ENCODE data around the gene GABBR2.
A peak's percentile ranks its signal among the peaks of the same experiment; 100 is the strongest.
"Not testable (repeated sequence)": the region's sequence is repeated elsewhere in the genome, so short reads cannot be mapped to it uniquely, and the experiment has no call there.

Gene GABBR2

DNA sequence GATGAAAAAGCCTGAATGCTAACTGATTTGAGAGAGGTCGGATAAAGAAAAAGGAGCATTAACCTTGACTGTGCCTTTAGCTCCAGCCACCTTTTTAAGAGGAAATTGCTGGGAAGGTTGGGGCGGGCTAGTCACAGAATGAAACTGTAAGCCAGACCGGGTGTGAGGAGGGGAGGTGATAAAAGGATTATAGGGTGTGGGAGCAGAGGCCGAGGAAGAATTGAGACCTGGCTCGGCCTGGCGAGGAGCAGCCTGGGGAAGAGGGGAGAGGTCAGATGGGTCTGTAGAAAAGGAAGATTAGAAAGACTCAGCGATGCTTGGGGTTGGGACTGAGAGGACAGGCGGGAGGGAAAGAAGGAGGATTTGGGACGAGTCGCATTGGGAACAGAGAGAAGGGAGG lies 439.1 kb downstream of the GABBR2 start:
- DNase-seq (ENCODE audit: low read depth in 4 of 4, low spot score in 1 of 4) = not testable (repeated sequence)

- DNase-seq (ENCODE audit: low read depth in 4 of 4, low spot score in 1 of 4) = not testable (repeated sequence)
Observed at GRCh38 chr9:98267556-98267955, 441.2 kb downstream of the GABBR2 start.

- DNase-seq (ENCODE audit: low read depth in 4 of 4, low spot score in 1 of 4) = no peak
Observed at GRCh38 chr9:98264516-98264915, 444.2 kb downstream of the GABBR2 start.

GRCh38 chr9:98263482-98264357 lies 445.0 kb downstream of the GABBR2 start:
- peak; percentile 49 to 69 (median 62) for DNase-seq (ENCODE audit: low read depth in 4 of 4, low spot score in 1 of 4)

- DNase-seq (ENCODE audit: low read depth in 4 of 4, low spot score in 1 of 4) = no peak
Observed at GRCh38 chr9:98263080-98263479, 445.7 kb downstream of the GABBR2 start.

DNA sequence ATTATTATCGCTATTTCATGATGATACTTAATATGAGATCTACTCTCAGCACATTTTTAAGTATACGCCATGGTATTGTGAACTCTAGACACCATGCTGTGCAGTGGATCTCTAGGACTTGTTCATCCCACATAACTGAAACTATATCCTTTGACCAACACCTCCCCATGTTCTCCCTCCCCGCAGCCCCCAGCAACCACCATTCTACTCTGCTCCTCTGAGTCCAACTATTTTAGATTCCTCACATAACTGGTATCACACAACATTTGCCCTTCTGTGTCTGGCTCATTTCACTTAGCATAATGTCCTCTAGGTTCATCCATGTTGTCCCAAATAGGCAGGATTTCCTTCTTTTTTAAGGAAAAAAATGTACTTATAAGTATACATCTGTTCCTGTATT lies 446.7 kb downstream of the GABBR2 start:
- no peak for DNase-seq (ENCODE audit: low read depth in 4 of 4, low spot score in 1 of 4)

GRCh38 chr9:98260635-98261034 lies 448.1 kb downstream of the GABBR2 start:
- DNase-seq (ENCODE audit: low read depth in 4 of 4, low spot score in 1 of 4) = no peak

DNA sequence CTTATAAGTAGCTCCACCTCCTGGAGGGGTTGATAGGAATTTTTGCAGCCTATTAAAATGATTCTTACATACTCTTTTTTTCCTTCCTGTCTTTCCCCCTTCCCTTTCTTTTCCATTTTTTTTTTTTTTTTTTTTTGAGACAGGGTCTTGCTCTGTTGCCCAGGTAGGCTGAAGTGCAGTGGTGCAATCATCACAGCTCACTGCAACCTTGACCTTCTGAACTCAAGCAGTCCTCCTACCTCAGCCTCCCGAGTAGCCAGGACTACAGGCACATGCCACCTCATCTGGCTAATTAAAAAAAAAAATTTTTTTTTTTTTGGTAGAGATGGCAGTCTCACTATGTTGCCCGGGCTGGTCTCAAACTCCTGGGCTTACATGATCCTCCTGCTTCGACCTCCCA lies 448.9 kb downstream of the GABBR2 start:
- no peak for DNase-seq (ENCODE audit: low read depth in 4 of 4, low spot score in 1 of 4)

GRCh38 chr9:98256756-98257155 lies 452.0 kb downstream of the GABBR2 start:
- peak in 1 of 4 experiments; percentile 7 for DNase-seq (ENCODE audit: low read depth in 4 of 4, low spot score in 1 of 4)

GRCh38 chr9:98255578-98256296 lies 453.0 kb downstream of the GABBR2 start, which contains the start of gene TBC1D2:
Gene TBC1D2, minus strand, starts transcription at chr9:98255649. Its CDS starts 108 bp downstream, at chr9:98255541.
- DNase-seq (ENCODE audit: low read depth in 4 of 4, low spot score in 1 of 4) = peak; percentile 94 to 98 (median 96)

- no peak for DNase-seq (ENCODE audit: low read depth in 4 of 4, low spot score in 1 of 4)
Observed at GRCh38 chr9:98255061-98255577, 453.6 kb downstream of the GABBR2 start.

DNA sequence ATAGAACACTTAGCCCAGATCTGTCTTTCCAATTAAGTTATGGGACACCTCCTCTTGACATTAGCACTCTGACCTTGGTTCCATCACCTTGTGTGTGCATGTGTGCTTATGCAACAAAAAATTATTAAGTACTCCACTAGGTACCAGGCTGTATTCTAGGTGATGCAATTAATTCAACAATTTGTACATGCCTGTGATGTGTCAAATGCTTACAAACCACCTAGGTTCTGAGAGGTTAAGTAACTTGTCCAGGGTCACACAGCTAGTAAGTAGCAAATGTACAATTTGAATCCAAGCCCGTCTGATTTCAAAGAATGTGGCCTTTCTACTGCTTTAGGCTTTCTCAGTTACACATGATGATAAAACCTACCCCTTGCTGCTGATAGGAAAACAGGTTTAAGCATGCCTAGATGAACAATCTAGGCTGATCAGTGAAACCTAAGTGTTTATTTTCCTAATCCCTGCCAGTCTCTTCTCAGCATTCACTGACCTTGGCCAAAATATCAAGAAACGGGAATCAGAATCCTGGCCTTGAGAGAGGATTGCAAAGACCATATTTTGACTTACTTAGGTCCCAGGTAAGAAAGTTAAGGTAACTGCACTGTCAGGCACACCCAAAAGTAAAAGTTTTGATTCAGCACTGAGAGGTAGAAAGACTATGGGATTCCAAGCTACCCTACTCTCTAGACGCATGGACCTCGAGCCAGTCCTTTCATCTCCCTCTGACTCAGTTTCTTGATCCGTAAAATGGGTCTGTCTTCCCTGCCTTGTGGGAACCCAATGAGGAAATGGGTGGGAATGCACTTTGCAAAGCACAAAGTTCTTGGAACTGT lies 454.3 kb downstream of the GABBR2 start:
- DNase-seq (ENCODE audit: low read depth in 4 of 4, low spot score in 1 of 4) = no peak

- no peak for DNase-seq (ENCODE audit: low read depth in 4 of 4, low spot score in 1 of 4)
Observed at GRCh38 chr9:98253565-98253964, 455.2 kb downstream of the GABBR2 start.

DNA sequence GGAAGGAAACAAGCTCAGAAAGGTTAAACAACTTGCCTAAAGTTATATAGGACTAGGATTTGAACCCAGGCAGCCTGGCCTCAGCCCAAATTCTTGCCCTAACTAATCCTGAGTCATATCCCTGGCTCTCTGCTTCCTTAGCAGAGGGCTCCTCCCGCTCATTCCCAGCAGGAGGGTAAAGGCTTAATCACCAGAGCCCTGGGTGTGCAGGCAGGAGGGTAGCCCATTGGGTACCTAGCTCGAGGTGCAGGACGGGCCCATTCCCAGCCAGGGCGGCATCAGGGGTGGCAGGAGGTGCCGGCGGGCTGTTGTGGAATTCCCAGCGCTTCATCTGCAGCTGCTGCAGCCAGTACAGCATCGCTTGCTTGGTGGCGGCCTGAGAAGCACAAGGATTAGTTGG lies 457.2 kb downstream of the GABBR2 start:
- no peak for DNase-seq (ENCODE audit: low read depth in 4 of 4, low spot score in 1 of 4)

DNA sequence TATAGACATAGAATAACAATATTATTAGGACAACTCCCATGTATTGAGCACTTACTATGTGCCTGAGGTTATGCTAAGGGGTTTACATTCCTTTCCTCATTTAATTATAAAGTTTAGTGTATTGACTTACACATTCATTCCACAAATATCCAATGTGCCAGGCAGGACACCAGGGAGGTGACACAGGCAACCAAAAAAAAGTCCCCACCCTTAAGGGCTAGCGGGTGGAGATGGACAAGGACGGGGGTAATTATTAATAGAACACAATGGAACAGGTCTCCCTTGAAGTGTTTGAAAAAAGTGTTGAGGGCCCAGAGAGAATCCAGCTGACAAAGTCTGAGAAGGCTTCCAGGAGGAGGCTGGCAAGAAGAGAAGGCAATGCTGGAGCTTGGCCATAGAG lies 459.0 kb downstream of the GABBR2 start:
- DNase-seq (ENCODE audit: low read depth in 4 of 4, low spot score in 1 of 4) = no peak

- DNase-seq (ENCODE audit: low read depth in 4 of 4, low spot score in 1 of 4) = no peak
Observed at GRCh38 chr9:98248737-98249474, 459.8 kb downstream of the GABBR2 start.

- no peak for DNase-seq (ENCODE audit: low read depth in 4 of 4, low spot score in 1 of 4)
Observed at GRCh38 chr9:98247831-98248657, 460.7 kb downstream of the GABBR2 start.

DNA sequence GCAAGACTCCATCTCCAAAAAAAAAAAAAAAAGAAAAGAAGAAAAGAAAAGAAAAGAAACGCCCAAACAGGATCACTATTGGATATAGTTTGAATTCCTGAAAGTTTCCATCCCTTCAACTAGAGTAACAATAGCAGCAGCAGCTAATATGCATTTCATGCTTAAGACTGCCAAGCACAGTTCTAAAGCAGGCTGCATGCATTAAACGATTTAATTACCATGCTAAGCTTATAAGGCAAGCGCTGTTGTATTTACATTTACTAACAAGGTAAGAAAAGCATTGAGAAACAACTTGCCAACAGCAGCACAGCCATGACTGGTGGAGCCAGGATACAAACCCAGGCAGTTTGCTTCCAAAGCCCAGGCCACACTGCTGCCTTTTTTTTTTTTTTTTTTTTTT lies 466.3 kb downstream of the GABBR2 start:
- DNase-seq (ENCODE audit: low read depth in 4 of 4, low spot score in 1 of 4) = no peak
